Measurements from ENCODE around the gene GNG3.

DNA sequence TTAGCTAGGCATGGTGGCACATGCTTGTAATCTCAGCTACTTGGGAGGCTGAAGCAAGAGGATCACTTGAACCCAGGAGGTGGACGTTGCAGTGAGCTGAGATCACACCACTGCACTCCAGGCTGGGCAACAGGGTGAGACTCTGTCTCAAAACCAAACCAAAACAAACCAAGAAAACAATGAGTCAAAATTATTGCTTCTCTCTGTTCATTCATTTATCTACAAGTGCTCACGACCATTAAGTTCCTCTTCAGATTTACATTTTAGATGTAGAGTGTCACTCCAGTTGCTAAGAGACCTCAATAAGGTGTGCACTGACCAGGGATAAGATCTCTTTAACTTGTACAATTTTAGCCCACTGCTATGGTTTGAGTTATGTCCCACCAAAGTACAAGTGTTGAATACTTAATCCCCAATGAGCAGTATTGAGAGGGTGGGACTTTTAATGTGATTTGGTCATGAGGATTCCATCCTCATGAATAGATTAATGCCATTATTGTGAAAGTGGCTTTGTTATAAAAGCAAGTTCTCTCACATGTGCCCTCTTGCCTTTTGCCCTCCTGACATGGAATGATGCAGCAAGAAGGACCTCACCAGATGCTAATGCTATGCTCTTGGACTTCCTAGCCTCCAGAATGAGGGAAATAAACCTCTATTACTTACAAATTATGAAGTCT, 12.0 kb downstream of the GNG3 start:
- TF ChIP-seq, protein P1, sequence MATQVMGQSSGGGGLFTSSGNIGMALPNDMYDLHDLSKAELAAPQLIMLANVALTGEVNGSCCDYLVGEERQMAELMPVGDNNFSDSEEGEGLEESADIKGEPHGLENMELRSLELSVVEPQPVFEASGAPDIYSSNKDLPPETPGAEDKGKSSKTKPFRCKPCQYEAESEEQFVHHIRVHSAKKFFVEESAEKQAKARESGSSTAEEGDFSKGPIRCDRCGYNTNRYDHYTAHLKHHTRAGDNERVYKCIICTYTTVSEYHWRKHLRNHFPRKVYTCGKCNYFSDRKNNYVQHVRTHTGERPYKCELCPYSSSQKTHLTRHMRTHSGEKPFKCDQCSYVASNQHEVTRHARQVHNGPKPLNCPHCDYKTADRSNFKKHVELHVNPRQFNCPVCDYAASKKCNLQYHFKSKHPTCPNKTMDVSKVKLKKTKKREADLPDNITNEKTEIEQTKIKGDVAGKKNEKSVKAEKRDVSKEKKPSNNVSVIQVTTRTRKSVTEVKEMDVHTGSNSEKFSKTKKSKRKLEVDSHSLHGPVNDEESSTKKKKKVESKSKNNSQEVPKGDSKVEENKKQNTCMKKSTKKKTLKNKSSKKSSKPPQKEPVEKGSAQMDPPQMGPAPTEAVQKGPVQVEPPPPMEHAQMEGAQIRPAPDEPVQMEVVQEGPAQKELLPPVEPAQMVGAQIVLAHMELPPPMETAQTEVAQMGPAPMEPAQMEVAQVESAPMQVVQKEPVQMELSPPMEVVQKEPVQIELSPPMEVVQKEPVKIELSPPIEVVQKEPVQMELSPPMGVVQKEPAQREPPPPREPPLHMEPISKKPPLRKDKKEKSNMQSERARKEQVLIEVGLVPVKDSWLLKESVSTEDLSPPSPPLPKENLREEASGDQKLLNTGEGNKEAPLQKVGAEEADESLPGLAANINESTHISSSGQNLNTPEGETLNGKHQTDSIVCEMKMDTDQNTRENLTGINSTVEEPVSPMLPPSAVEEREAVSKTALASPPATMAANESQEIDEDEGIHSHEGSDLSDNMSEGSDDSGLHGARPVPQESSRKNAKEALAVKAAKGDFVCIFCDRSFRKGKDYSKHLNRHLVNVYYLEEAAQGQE (IDR thresholded peaks at IDR 0.05; ENCODE audit: low read depth) = no peak
- no peak for TF ChIP-seq EGR1 (IDR thresholded peaks at IDR 0.05)
- TF ChIP-seq EP300 (IDR thresholded peaks at IDR 0.05; ENCODE audit: borderline replicate concordance) = no peak
- TF ChIP-seq ZBTB7A (IDR thresholded peaks at IDR 0.05; ENCODE audit: low read depth) = no peak
- no peak for TF ChIP-seq MAX (IDR thresholded peaks at IDR 0.05)
- no peak for TF ChIP-seq TAF1 (IDR thresholded peaks at IDR 0.05; ENCODE audit: low read depth)
- TF ChIP-seq NFIC (IDR thresholded peaks at IDR 0.05) = no peak
- TF ChIP-seq TEAD4 (IDR thresholded peaks at IDR 0.05) = no peak
